ENCODE data around the gene HSPB9.
A peak's percentile ranks its signal among the peaks of the same experiment; 100 is the strongest.

HSPB9 gene

DNA sequence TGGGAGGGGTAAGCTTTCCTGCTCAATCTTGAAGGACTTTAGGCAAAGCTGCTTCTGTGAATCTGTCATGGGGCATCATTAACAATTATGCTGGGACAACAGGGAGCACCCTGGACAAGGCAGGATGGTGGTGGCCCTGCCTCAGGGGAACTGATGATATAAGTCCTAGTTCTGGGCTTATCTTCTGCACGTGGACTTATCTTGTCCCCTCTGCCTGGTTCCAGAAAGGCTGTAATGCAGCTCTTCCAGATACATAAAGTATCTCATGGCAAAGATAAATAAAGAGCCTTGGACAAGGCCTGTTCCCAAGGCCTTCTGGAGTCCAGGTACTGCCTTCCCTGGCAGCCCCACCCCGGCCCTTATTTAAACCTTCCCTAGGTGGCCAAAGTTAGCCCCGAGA lies 18.3 kb upstream of the HSPB9 start:
- no peak overlapping the region for H3K27ac ChIP-seq (ENCODE audit: low read depth, low read length)
- 87% methylated on average over 3 of the region's 3 CpGs for WGBS
- no peak overlapping the region for H3K4me3 ChIP-seq (ENCODE audit: low read length)
- H3K9ac ChIP-seq (ENCODE audit: low read depth, low read length), result no peak overlapping the region
- H3K4me1 ChIP-seq (ENCODE audit: insufficient read depth, low read length), result peaks cover 7% of the 10 kb centered on the region
- no peaks in the 10 kb centered on the region for H3K36me3 ChIP-seq (ENCODE audit: insufficient read depth, low read length)
- H3K27me3 ChIP-seq (ENCODE audit: insufficient read depth, low read length), result peaks cover 2% of the 10 kb centered on the region
- H3K9me3 ChIP-seq (ENCODE audit: insufficient read depth, low read depth, low read length), result no peaks in the 10 kb centered on the region

DNA sequence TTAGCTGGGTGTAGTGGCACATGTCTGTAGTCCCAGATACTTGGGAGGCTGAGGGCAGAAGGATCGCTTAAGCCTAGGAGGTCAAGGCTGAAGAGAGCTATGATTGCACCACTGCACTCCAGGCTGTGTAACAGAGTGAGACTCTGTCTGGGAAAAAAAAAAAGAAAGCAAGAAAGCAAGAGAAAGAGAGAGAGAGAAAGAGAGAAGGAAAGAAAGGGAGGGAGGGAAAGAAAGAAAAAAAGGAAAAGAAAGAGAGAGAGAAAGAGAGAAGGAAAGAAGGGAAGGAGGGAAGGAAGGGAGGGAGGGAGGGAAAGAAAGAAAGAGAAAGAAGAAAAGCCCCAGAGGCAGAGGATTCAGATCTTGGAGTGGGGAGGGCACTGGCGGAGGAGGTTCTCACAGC lies 16.6 kb upstream of the HSPB9 start:
- WGBS, result 93% methylated on average over 1 of the region's 2 CpGs

DNA sequence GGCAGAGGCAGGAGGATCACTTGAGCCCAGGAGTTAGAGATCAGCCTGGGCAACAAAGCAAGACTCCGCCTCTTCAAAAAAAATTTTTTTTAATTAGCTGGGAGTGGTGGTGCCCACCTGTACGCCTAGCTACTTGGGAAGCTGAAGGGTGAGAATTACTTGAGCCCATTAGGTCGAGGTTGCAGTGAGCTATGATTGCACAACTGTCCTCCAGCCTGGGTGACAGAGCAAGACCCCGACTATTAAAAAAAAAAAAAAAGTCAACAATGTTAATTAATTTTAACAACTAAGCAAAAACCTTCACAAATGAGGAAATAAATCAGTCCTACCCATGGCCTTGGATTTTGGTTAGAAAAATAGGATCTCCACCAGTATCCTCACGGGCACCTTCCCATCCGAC lies 15.5 kb upstream of the HSPB9 start:
- Histone ChIP-seq H3K9me3 (ENCODE audit: insufficient read depth, low read depth, low read length) (no peaks in the 10 kb centered on the region), H3K36me3 (ENCODE audit: insufficient read depth, low read length) (no peaks in the 10 kb centered on the region), H3K4me1 (ENCODE audit: insufficient read depth, low read length) (peaks cover 7% of the 10 kb centered on the region), H3K9ac (ENCODE audit: low read depth, low read length) (no peak overlapping the region), H3K27me3 (ENCODE audit: insufficient read depth, low read length) (no peaks in the 10 kb centered on the region), H3K27ac (ENCODE audit: low read depth, low read length) (no peak overlapping the region), H3K4me3 (ENCODE audit: low read length) (peak overlapping the region; percentile 52)
- 48% methylated on average over 6 of the region's 6 CpGs for WGBS

More for the DNA sequence above, 16.6 kb upstream of the HSPB9 start:
- Histone ChIP-seq H3K9ac (ENCODE audit: low read depth, low read length) (no peak overlapping the region), H3K4me1 (ENCODE audit: insufficient read depth, low read length) (peaks cover 7% of the 10 kb centered on the region), H3K4me3 (ENCODE audit: low read length) (no peak overlapping the region), H3K9me3 (ENCODE audit: insufficient read depth, low read depth, low read length) (no peaks in the 10 kb centered on the region), H3K27ac (ENCODE audit: low read depth, low read length) (no peak overlapping the region), H3K36me3 (ENCODE audit: insufficient read depth, low read length) (no peaks in the 10 kb centered on the region), H3K27me3 (ENCODE audit: insufficient read depth, low read length) (no peaks in the 10 kb centered on the region)

DNA sequence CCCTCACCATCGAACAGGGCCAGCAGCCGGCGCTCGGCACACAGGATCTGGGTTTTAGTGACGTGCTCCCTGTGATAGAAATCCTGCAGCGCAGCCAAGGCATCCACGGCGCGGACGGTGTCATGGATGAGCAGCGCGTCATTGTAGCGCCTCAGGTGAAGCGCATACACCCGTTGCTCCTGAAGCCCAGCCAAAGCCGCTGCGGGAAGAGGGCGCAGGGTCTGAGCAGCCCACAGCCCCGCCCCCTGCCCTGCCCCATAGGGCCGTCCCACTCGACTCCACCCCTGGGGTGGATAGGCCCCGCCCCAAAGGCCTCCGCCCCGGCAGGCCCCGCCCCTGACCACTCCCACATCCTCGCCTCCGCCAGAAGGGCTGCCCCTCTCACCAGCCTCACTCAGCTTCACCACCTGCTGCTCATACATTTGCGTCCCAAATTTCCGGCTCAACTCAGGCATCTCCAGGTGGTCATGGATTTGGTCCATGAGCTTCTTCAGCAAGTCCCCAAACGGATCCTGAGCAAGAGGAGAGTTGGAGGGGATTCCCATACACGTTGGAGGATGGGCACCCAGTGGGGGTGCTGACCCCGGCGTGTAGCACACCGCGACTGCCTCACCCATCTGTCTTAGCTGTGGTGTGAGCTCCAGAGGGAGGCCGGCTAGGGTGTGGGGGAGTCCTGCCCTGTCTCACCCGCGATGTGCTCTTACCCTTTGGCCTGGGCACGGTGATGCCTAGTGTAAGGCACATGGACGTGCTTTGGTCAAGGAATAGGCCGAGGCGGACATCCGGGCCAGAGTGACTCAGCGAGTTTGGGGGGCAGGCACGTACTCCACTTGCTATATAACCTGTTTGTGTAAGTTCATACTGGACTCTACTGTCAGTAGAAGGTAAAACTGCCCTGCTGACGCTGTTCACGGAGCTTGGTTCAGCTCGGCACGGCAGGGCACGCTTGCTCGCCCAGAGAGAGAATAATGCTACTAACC lies 14.7 kb upstream of the HSPB9 start:
- Histone ChIP-seq H3K9ac (ENCODE audit: low read depth, low read length) (peak overlapping the region; percentile 10; the same call in 1 of the 2 replicates), H3K36me3 (ENCODE audit: insufficient read depth, low read length) (no peaks in the 10 kb centered on the region), H3K9me3 (ENCODE audit: insufficient read depth, low read depth, low read length) (no peaks in the 10 kb centered on the region), H3K27ac (ENCODE audit: low read depth, low read length) (0 out of 2 replicates have a peak overlapping the region, but pooled peaks have one; percentile 1), H3K4me3 (ENCODE audit: low read length) (peak overlapping the region; percentile 52), H3K27me3 (ENCODE audit: insufficient read depth, low read length) (no peaks in the 10 kb centered on the region), H3K4me1 (ENCODE audit: insufficient read depth, low read length) (peaks cover 7% of the 10 kb centered on the region)
- 27% methylated on average over 51 of the region's 51 CpGs for WGBS

DNA sequence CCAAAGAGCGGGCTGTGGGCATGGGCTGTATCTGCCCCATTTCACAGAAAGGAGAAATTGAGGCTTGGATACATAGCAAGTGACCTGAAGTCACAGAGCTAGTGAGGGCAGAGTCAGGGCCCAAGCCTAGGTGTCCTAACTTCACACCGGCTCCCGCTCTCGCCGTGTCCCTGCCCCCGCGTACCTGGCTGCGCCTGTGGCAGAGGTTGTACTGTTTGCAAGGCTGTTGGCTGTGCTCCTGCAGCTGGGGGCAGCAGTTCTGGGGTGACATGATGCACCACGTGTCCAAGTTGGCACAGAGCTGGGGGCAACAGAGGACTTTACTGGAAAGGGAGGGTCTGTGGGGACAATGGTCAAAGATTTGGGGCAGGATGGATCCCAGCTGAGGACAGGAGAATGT lies 13.5 kb upstream of the HSPB9 start:
- WGBS, result 93% methylated on average over 9 of the region's 9 CpGs

DNA sequence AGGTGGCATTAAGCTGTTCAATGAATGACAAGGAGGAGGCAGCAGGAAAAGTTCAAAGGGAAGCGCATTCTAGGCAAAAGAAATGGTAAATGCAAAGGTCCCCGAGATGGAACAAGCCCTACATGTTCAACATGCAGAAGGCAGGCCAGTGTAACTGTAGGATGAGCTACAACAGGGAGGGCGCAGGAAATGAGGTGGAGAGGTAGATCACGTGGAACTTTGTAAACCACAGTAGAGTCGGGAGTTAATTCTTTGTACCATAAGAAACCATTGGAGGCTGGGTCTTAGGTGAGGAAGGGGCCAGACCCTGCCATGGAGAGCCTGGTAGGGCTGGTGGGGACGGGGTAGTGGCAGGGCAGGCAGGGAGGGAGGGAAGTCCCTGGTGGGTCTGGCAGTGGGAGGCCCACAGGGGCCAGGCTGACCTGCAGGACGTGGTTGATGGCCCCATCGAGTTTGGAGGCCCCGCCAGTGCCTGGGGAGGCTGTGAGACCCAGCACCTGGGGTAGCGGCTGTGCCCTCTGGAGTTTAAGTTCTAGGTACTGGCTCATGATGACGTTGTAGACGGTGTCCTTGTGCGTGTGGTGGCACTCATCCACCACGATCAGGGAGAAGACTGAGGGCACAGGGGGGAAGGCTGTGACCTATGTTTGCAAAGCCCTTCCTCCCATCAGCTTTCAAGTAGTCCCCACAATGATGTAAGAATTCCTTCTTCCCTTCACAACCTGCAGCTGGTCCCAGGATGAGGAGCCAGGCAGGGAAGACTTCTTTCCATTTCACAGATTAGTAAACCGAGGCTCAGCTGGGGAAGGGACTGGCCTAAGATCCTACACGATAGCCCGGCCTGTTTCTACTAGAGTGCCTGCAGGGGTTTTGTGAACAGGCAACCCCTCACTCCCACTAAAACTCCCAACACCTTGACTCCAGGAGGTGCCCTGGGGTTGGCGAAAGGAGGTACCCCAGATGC lies 12.0 kb upstream of the HSPB9 start:
- 93% methylated on average over 18 of the region's 18 CpGs for WGBS
- no peaks in the 10 kb centered on the region for H3K27me3 ChIP-seq (ENCODE audit: insufficient read depth, low read length)
- H3K9ac ChIP-seq (ENCODE audit: low read depth, low read length), result no peak overlapping the region
- H3K9me3 ChIP-seq (ENCODE audit: insufficient read depth, low read depth, low read length), result no peaks in the 10 kb centered on the region
- H3K36me3 ChIP-seq (ENCODE audit: insufficient read depth, low read length), result peaks cover 21% of the 10 kb centered on the region
- H3K27ac ChIP-seq (ENCODE audit: low read depth, low read length), result no peak overlapping the region
- peaks cover 7% of the 10 kb centered on the region for H3K4me1 ChIP-seq (ENCODE audit: insufficient read depth, low read length)
- no peak overlapping the region for H3K4me3 ChIP-seq (ENCODE audit: low read length)

More for the DNA sequence above, 13.5 kb upstream of the HSPB9 start:
- Histone ChIP-seq H3K4me1 (ENCODE audit: insufficient read depth, low read length) (peaks cover 7% of the 10 kb centered on the region), H3K36me3 (ENCODE audit: insufficient read depth, low read length) (peaks cover 9% of the 10 kb centered on the region; the same call in 1 of the 2 replicates), H3K9me3 (ENCODE audit: insufficient read depth, low read depth, low read length) (no peaks in the 10 kb centered on the region), H3K9ac (ENCODE audit: low read depth, low read length) (no peak overlapping the region), H3K27me3 (ENCODE audit: insufficient read depth, low read length) (no peaks in the 10 kb centered on the region), H3K27ac (ENCODE audit: low read depth, low read length) (no peak overlapping the region), H3K4me3 (ENCODE audit: low read length) (no peak overlapping the region)

DNA sequence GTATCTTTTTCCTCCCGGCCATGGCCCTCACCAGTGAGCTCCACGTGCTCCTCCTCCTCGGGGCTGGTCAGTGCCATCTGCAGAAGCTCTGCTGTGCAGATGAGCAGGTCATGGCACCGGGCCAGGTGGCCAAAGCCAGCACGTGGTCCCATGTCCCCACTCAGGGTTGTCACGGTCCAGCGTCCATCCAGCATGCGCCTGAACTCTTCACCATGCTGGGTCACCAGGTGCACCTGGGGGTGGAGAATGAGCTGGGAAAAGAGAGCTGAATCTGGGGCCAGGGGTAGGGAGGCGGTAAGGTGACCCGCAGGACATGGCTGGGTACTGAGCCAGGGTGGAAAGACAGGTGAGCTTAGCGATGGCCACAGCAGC lies 11.4 kb upstream of the HSPB9 start:
- 93% methylated on average over 11 of the region's 11 CpGs for WGBS
- Histone ChIP-seq H3K27me3 (ENCODE audit: insufficient read depth, low read length) (no peaks in the 10 kb centered on the region), H3K9ac (ENCODE audit: low read depth, low read length) (no peak overlapping the region), H3K4me1 (ENCODE audit: insufficient read depth, low read length) (peaks cover 7% of the 10 kb centered on the region), H3K27ac (ENCODE audit: low read depth, low read length) (no peak overlapping the region), H3K9me3 (ENCODE audit: insufficient read depth, low read depth, low read length) (no peaks in the 10 kb centered on the region), H3K36me3 (ENCODE audit: insufficient read depth, low read length) (peaks cover 28% of the 10 kb centered on the region), H3K4me3 (ENCODE audit: low read length) (no peak overlapping the region)

DNA sequence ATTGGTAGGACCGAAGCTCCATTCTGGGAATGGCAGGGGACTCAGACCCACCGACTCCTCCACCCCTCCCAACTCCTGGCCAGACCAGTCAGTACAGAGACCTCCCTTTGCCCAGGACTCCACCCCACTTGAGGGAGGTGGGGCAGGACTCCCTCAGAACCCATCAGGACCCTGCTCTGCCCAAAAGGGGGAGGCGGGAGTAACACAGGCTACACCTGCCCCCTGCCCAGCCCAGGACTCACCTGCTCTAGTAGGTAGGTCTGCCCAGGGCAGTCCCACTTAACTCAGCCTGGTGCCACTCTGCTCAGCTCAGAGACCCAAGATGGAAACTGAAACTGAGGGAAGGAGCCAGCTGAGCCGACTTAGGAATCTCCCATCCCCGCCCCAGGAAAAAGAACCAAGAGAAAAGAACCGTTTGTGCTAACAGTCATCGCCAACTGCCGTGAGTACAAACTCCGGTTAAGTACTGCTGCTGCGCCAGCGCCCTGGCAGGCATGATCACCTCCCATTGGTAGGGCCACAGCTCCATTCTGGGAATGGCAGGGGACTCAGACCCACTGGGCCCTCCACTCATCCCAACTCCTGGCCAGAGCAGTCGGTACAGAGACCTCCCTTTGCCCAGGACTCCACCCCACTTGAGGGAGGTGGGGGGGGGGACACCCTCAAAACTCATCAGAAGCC lies 10.6 kb upstream of the HSPB9 start:
- Histone ChIP-seq H3K4me3 (ENCODE audit: low read length) (no peak overlapping the region), H3K27me3 (ENCODE audit: insufficient read depth, low read length) (no peaks in the 10 kb centered on the region), H3K9me3 (ENCODE audit: insufficient read depth, low read depth, low read length) (no peaks in the 10 kb centered on the region), H3K9ac (ENCODE audit: low read depth, low read length) (no peak overlapping the region), H3K4me1 (ENCODE audit: insufficient read depth, low read length) (peaks cover 7% of the 10 kb centered on the region), H3K27ac (ENCODE audit: low read depth, low read length) (no peak overlapping the region), H3K36me3 (ENCODE audit: insufficient read depth, low read length) (peaks cover 32% of the 10 kb centered on the region)
- WGBS, result 88% methylated on average over 11 of the region's 12 CpGs

DNA sequence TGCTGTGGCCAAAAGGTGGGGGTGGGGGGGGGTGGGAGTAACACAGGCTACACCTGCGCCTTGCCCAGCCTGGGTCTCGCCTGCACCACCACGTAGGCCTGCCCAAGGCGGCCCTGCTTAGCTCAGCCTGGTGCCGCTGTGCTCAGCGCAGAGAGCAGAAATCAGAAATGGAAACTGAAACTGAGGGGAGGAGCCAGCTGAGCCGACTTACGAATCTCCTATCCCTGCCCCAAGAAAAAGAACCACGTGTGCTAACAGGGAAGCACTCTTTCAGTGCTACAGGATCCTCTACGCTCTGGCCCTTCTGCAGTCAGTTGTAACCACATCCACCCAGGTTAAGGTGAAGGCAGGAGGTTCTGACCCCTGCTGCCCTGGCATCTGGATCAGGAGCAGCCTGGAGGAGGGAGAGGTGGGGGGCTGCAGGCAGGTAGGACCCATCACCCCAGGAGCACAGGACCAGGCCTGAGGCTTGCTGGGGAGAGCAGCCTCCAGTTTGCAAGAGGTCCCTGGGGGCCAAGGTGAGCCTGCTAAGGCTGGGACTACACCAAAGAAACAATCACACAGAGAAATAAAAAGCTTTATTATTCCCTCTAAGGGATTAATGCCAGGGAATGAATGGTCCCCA lies 9.9 kb upstream of the HSPB9 start, which contains the start of gene DHX58:
Gene DHX58, minus strand, starts transcription at position 163 of the 625 bp plus-strand sequence. CDS start 822 bp downstream, outside the sequence.
- H3K4me1 ChIP-seq (ENCODE audit: insufficient read depth, low read length), result peaks cover 7% of the 10 kb centered on the region
- no peaks in the 10 kb centered on the region for H3K9me3 ChIP-seq (ENCODE audit: insufficient read depth, low read depth, low read length)
- 88% methylated on average over 10 of the region's 10 CpGs for WGBS
- no peak within 1 kb of the TSS for H3K4me3 ChIP-seq (ENCODE audit: low read length)
- H3K36me3 ChIP-seq (ENCODE audit: insufficient read depth, low read length), result peaks cover 39% of the 10 kb centered on the region
- H3K27ac ChIP-seq (ENCODE audit: low read depth, low read length), result no peak within 1 kb of the TSS
- no peak within 1 kb of the TSS for H3K9ac ChIP-seq (ENCODE audit: low read depth, low read length)
- no peaks in the 10 kb centered on the region for H3K27me3 ChIP-seq (ENCODE audit: insufficient read depth, low read length)

DNA sequence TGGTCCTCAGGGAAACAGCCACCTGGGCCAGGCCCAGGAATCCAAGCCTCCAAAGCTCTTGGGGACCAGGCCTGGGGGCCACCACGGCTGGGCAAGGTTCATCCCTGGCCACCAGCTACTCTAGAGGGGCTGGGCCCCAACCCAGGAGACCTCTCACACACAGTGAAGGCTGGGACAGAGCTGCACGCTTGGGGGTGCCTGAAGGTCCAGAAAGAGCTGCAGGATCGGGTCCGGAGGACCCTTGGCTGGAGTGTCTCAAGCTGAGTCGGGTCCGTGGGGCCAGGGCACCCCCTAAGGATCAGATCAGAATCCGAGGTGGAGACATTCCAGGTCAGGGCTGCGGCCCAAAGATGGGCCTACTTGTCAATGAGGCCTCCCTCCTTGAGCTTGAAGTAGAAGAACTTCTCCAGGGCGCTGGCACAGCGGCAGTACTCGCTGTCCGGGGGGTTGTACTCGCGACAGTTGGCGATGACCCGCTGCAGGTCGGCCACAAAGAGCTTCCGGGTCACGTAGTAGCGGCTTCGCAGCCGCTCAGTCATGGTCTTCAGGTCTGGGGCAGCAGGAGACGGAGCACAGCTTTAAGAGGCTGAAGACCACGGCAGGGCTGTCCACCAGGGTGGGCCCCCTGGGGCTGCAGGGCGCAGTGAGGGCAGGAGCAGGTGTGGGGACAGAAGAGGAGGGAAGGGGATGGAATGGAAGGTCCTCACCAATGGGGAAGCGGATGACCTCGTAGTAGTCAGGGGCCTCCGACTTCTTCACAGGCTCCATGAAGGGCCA lies 9.1 kb upstream of the HSPB9 start:
- Histone ChIP-seq H3K9me3 (ENCODE audit: insufficient read depth, low read depth, low read length) (no peaks in the 10 kb centered on the region), H3K4me1 (ENCODE audit: insufficient read depth, low read length) (peaks cover under 1% of the 10 kb centered on the region; the same call in 1 of the 2 replicates), H3K36me3 (ENCODE audit: insufficient read depth, low read length) (peaks cover 47% of the 10 kb centered on the region), H3K4me3 (ENCODE audit: low read length) (no peak overlapping the region), H3K27me3 (ENCODE audit: insufficient read depth, low read length) (no peaks in the 10 kb centered on the region), H3K27ac (ENCODE audit: low read depth, low read length) (no peak overlapping the region), H3K9ac (ENCODE audit: low read depth, low read length) (no peak overlapping the region)
- WGBS, result 94% methylated on average over 28 of the region's 28 CpGs

Measured in HUES64 (cell line).